H9 (cell line): ENCODE results near the gene ANP32A. TPM values are rescaled to one million over a fixed set of nuclear protein-coding genes. Genes with fewer than 3 reads are reported as not detected.

Experiments
- DNase-seq: peaks from one replicate; pipeline ENCODE4 v3.0.0-alpha.2; 2017
- H2AFZ ChIP-seq: one replicate; pipeline ENCODE4 v1.6.1; 2013; ENCODE audit warnings: mild to moderate bottlenecking, low read length, control low read depth, moderate library complexity
- H2AK5ac ChIP-seq: 2 replicates; pipeline ENCODE4 v1.6.1; 2013; ENCODE audit warnings: low read length, control low read depth, mixed read lengths; ENCODE audit not compliant: insufficient read length
- H2BK120ac ChIP-seq: one replicate; pipeline ENCODE4 v1.6.1; 2013; ENCODE audit warnings: low read depth, mild to moderate bottlenecking, low read length, control low read depth, inconsistent platforms; ENCODE audit not compliant: poor library complexity, severe bottlenecking
- H2BK12ac ChIP-seq: 2 replicates; pipeline ENCODE4 v1.6.1; 2013; ENCODE audit warnings: low read length, control low read depth, mixed read lengths, low read depth; ENCODE audit not compliant: insufficient read length
- H2BK15ac ChIP-seq: 2 replicates; pipeline ENCODE4 v1.6.1; 2013; ENCODE audit warnings: low read depth, low read length, control low read depth
- H2BK20ac ChIP-seq: one replicate; pipeline ENCODE4 v1.6.1; 2013; ENCODE audit warnings: low read depth, mild to moderate bottlenecking, low read length, control low read depth, inconsistent platforms; ENCODE audit not compliant: poor library complexity, severe bottlenecking
- H2BK5ac ChIP-seq: 2 replicates; pipeline ENCODE4 v1.6.1; 2013; ENCODE audit warnings: low read length, control low read depth, mixed read lengths; ENCODE audit not compliant: insufficient read length
- H3K14ac ChIP-seq: 2 replicates; pipeline ENCODE4 v1.6.1; 2013; ENCODE audit warnings: low read length, control low read depth; ENCODE audit not compliant: insufficient read depth
- H3K18ac ChIP-seq: 2 replicates; pipeline ENCODE4 v1.6.1; 2013; ENCODE audit warnings: low read depth, mild to moderate bottlenecking, mixed read lengths, low read length, control low read depth; ENCODE audit not compliant: insufficient read length
- H3K23ac ChIP-seq: 2 replicates; pipeline ENCODE4 v1.6.1; 2013; ENCODE audit warnings: low read length, control low read depth, mixed read lengths, low read depth; ENCODE audit not compliant: insufficient read length
- H3K23me2 ChIP-seq: 2 replicates; pipeline ENCODE4 v1.6.1; 2013; ENCODE audit warnings: low read depth, mild to moderate bottlenecking, mixed read lengths, low read length, control low read depth; ENCODE audit not compliant: insufficient read length, poor library complexity, severe bottlenecking
- H3K27ac ChIP-seq: 2 replicates; pipeline ENCODE4 v1.5.1; 2013; ENCODE audit warnings: low read length, control low read depth, mixed read lengths, low read depth; ENCODE audit not compliant: insufficient read length
- H3K27me3 ChIP-seq: 2 replicates; pipeline ENCODE4 v1.6.1; 2013; ENCODE audit warnings: low read length, control low read depth, inconsistent platforms; ENCODE audit not compliant: insufficient read depth
- H3K4ac ChIP-seq: 2 replicates; pipeline ENCODE4 v1.6.1; 2013; ENCODE audit warnings: low read depth, mild to moderate bottlenecking, control low read depth, inconsistent platforms, low read length, moderate library complexity
- H3K4me1 ChIP-seq: 2 replicates; pipeline ENCODE4 v1.6.1; 2013; ENCODE audit warnings: low read length, control low read depth, inconsistent platforms; ENCODE audit not compliant: insufficient read depth
- H3K4me2 ChIP-seq: 2 replicates; pipeline ENCODE4 v1.6.1; 2013; ENCODE audit warnings: low read length, control low read depth, mixed read lengths; ENCODE audit not compliant: insufficient read length, insufficient read depth
- H3K56ac ChIP-seq: 2 replicates; pipeline ENCODE4 v1.6.1; 2013; ENCODE audit warnings: low read depth, mild to moderate bottlenecking, mixed read lengths, low read length, control low read depth; ENCODE audit not compliant: insufficient read length
- H3K79me1 ChIP-seq: 2 replicates; pipeline ENCODE4 v1.6.1; 2013; ENCODE audit warnings: low read depth, mild to moderate bottlenecking, moderate library complexity, low read length, control low read depth, inconsistent platforms; ENCODE audit not compliant: insufficient read depth, poor library complexity, severe bottlenecking
- H3K79me2 ChIP-seq: 2 replicates; pipeline ENCODE4 v1.6.1; 2013; ENCODE audit warnings: low read length, control low read depth, inconsistent platforms; ENCODE audit not compliant: insufficient read depth
- H3K9ac ChIP-seq: 2 replicates; pipeline ENCODE4 v1.6.1; 2013; ENCODE audit warnings: low read length, control low read depth, mixed read lengths; ENCODE audit not compliant: insufficient read length; ENCODE audit errors: extremely low read depth
- H3K9me3 ChIP-seq: one replicate; pipeline ENCODE4 v1.6.1; 2013; ENCODE audit warnings: low read depth, low read length, inconsistent platforms; ENCODE audit not compliant: control insufficient read depth
- H3T11ph ChIP-seq: one replicate; pipeline ENCODE4 v1.6.1; 2013; ENCODE audit warnings: mild to moderate bottlenecking, low read length, control low read depth, inconsistent platforms
- H4K20me1 ChIP-seq: one replicate; pipeline ENCODE4 v1.6.1; 2013; ENCODE audit not compliant: control insufficient read depth, insufficient read length, insufficient read depth
- H4K5ac ChIP-seq: 2 replicates; pipeline ENCODE4 v1.6.1; 2013; ENCODE audit warnings: low read depth, mild to moderate bottlenecking, mixed read lengths, low read length, control low read depth; ENCODE audit not compliant: insufficient read length
- H4K8ac ChIP-seq: replicated peaks from 2 replicates; pipeline ENCODE4 v1.6.1; 2013; ENCODE audit warnings: low read length, control low read depth, mixed read lengths, low read depth; ENCODE audit not compliant: insufficient read length
- H4K91ac ChIP-seq: 2 replicates; pipeline ENCODE4 v1.6.1; 2013; ENCODE audit warnings: low read depth, mild to moderate bottlenecking, moderate library complexity, mixed read lengths, low read length, control low read depth; ENCODE audit not compliant: insufficient read length
- H3K27ac Mint-ChIP-seq, 3 experiments: 2 replicates in 2 of 3; 3 replicates in 1 of 3; pipeline ENCODE4 v1.8.0; 2020 to 2021; ENCODE audit warnings: mixed read lengths in 3 of 3, mild to moderate bottlenecking in 1 of 3, moderate library complexity in 1 of 3
- H3K27me3 Mint-ChIP-seq: 2 replicates; pipeline ENCODE4 v1.8.0; 2021; ENCODE audit warnings: low read depth, mild to moderate bottlenecking, moderate library complexity, mixed read lengths
- H3K36me3 Mint-ChIP-seq, 3 experiments: 2 replicates in 2 of 3; 3 replicates in 1 of 3; pipeline ENCODE4 v1.8.0; 2020 to 2021; ENCODE audit warnings: low read depth in 3 of 3, mixed read lengths in 3 of 3; ENCODE audit not compliant: insufficient read depth in 1 of 3
- H3K4me1 Mint-ChIP-seq, 2 experiments: 2 replicates each; pipeline ENCODE4 v1.8.0; 2020; ENCODE audit warnings: mixed read lengths in 2 of 2
- H3K4me3 Mint-ChIP-seq, 2 experiments: 2 replicates in 1 of 2; 3 replicates in 1 of 2; pipeline ENCODE4 v1.8.0; 2020 to 2021; ENCODE audit warnings: mild to moderate bottlenecking in 2 of 2, mixed read lengths in 2 of 2, moderate library complexity in 1 of 2
- H3K9me3 Mint-ChIP-seq, 2 experiments: 2 replicates in 1 of 2; 3 replicates in 1 of 2; pipeline ENCODE4 v1.8.0; 2020; ENCODE audit warnings: mild to moderate bottlenecking in 2 of 2, mixed read lengths in 2 of 2, moderate library complexity in 1 of 2
- CTCF ChIP-seq: fragments of 200-600 bp; sonication (generic); conservative IDR thresholded peaks from 3 replicates; pipeline ENCODE4 v1.8.0; 2021; ENCODE audit warnings: antibody characterized with exemption, mild to moderate bottlenecking
- WGBS: extraction: QIAGEN DNeasy Blood & Tissue Kit; methylation state at CpG from one replicate; pipeline ENCODE4 v1.1.7; 2013; ENCODE audit warnings: missing lambda C conversion rate, low lambda C conversion rate, mixed read lengths; ENCODE audit not compliant: insufficient read length; ENCODE audit errors: extremely low coverage; 5-methylcytosine and 5-hydroxymethylcytosine counted together
- total RNA-seq: library from RNA; stranded (reverse); gene quantifications from 2 replicates; pipeline ENCODE4 v1.2.1, GENCODE V29; 2021

ANP32A gene
- total RNA-seq, 1 experiment from 2014 or later = 318 TPM

- Histone ChIP-seq H3K79me1 (peaks cover 4% of the 10 kb centered on the region), H3K27ac (no peak overlapping the region), H2BK12ac (no peak overlapping the region), H2BK20ac (no peak overlapping the region), H3K4ac (no peak overlapping the region; the same call in 1 of the 2 replicates), H3T11ph (no peak overlapping the region), H2AFZ (no peak overlapping the region), H3K4me2 (peak overlapping the region; percentile 98), H4K20me1 (peaks cover 7% of the 10 kb centered on the region), H3K14ac (peak overlapping the region; percentile 88), H2BK15ac (no peak overlapping the region), H4K5ac (peak overlapping the region; percentile 31), H2AK5ac (no peak overlapping the region), H2BK120ac (peak overlapping the region; percentile 97), H3K23ac (no peak overlapping the region), H2BK5ac (peak overlapping the region; percentile 60), H3K56ac (no peak overlapping the region), H3K9me3 (no peaks in the 10 kb centered on the region), H3K23me2 (peaks cover 18% of the 10 kb centered on the region), H4K91ac (no peak overlapping the region), H3K27me3 (peaks cover 14% of the 10 kb centered on the region; the same call in 1 of the 2 replicates), H3K9ac (peak overlapping the region; percentile 87), H3K4me1 (peaks cover 6% of the 10 kb centered on the region; the same call in 1 of the 2 replicates), H3K18ac (peak overlapping the region; percentile 81), H4K8ac (no peak overlapping the region), H3K79me2 (peaks cover 35% of the 10 kb centered on the region; the same call in 1 of the 2 replicates)
- DNase-seq = peak; percentile 43
- peak overlapping the region; percentile 92 to 99 for H3K4me3 Mint-ChIP-seq
- H3K27me3 Mint-ChIP-seq = peaks cover 19% of the 10 kb centered on the region
- TF ChIP-seq CTCF = no peak
- H3K27ac Mint-ChIP-seq = no peak overlapping the region
- no CpG with 5 or more reads among the region's 75 CpGs for WGBS
- peaks cover 8 to 28% (median 14%) of the 10 kb centered on the region in 3 experiments; a peak in 6 of 7 replicates for H3K36me3 Mint-ChIP-seq
- H3K4me1 Mint-ChIP-seq = peaks cover 50 to 52% of the 10 kb centered on the region in 2 experiments
- H3K9me3 Mint-ChIP-seq = no peaks in the 10 kb centered on the region
Observed at GRCh38 chr15:68818066-68818768, 2.5 kb downstream of the ANP32A start.
